Smooth muscle cell (in vitro differentiated cells): Measurements from ENCODE around the gene ENG. TPM values are rescaled to one million over a fixed set of nuclear protein-coding genes. Genes with fewer than 3 reads are reported as not detected.

Experiments
- DNase-seq: peaks from one replicate; lab custom pipeline; 2025; ENCODE audit not compliant: unreplicated experiment; lab: John Stamatoyannopoulos, UW
- H2AFZ ChIP-seq: fragments of 200-600 bp; sonication (generic); 2 replicates; pipeline ENCODE4 v1.6.0; 2016; ENCODE audit warnings: antibody characterized with exemption, low read depth, mild to moderate bottlenecking
- H3F3A ChIP-seq: fragments of 200-600 bp; sonication (generic); 2 replicates; pipeline ENCODE4 v1.6.0; 2017; ENCODE audit warnings: antibody characterized with exemption, low read depth
- H3K27ac ChIP-seq: fragments of 200-600 bp; sonication (generic); 2 replicates; pipeline ENCODE4 v1.5.1; 2016; ENCODE audit warnings: low read depth, mild to moderate bottlenecking
- H3K27me3 ChIP-seq: fragments of 200-600 bp; sonication (generic); 2 replicates; pipeline ENCODE4 v1.6.1; 2016; ENCODE audit warnings: low read depth, mild to moderate bottlenecking
- H3K36me3 ChIP-seq: fragments of 200-600 bp; sonication (generic); 2 replicates; pipeline ENCODE4 v1.5.1; 2016; ENCODE audit warnings: low read depth
- H3K4me1 ChIP-seq: fragments of 200-600 bp; sonication (generic); 2 replicates; pipeline ENCODE4 v1.5.1; 2016; ENCODE audit warnings: low read depth
- H3K4me2 ChIP-seq: fragments of 200-600 bp; sonication (generic); 2 replicates; pipeline ENCODE4 v1.6.0; 2016; ENCODE audit warnings: mild to moderate bottlenecking
- H3K4me3 ChIP-seq: fragments of 200-600 bp; sonication (generic); 2 replicates; pipeline ENCODE4 v1.5.1; 2016; ENCODE audit warnings: mild to moderate bottlenecking
- H3K79me2 ChIP-seq: fragments of 200-600 bp; sonication (generic); 2 replicates; pipeline ENCODE4 v1.6.0; 2016; ENCODE audit warnings: low read depth, mild to moderate bottlenecking
- H3K9ac ChIP-seq: fragments of 200-600 bp; sonication (generic); 2 replicates; pipeline ENCODE4 v1.6.0; 2016; ENCODE audit warnings: low read depth
- H3K9me3 ChIP-seq: fragments of 200-600 bp; sonication (generic); replicated peaks from 2 replicates; pipeline ENCODE4 v1.5.1; 2016; ENCODE audit warnings: low read depth
- H4K20me1 ChIP-seq: fragments of 200-600 bp; sonication (generic); 2 replicates; pipeline ENCODE4 v1.6.0; 2016; ENCODE audit warnings: low read depth
- CTCF ChIP-seq: fragments of 200-600 bp; sonication (generic); IDR thresholded peaks from 2 replicates; pipeline ENCODE4 v1.5.1; 2017; ENCODE audit warnings: borderline replicate concordance, mild to moderate bottlenecking, antibody characterized with exemption; ENCODE audit not compliant: insufficient read depth, poor library complexity, severe bottlenecking
- WGBS: methylation state at CpG from one replicate; pipeline ENCODE4 v1.1.7; 2016; ENCODE audit warnings: low lambda C conversion rate; 5-methylcytosine and 5-hydroxymethylcytosine counted together
- polyA plus RNA-seq: library from polyadenylated mRNA; unstranded; fragments of >200 nt; fragmentation: Nextera tagmentation; extraction: Ambion mirVana; gene quantifications from 2 replicates; pipeline ENCODE4 v1.2.1, GENCODE V29; 2016
- total RNA-seq: library from RNA; depleted of rRNA; stranded (reverse); fragments of >200 nt; gene quantifications from 2 replicates; pipeline ENCODE4 v1.2.3, GENCODE V29; 2014

The ENG gene
- total and polyA plus RNA-seq, 2 experiments from 2014 or later = 12.6 to 54.1 TPM

- no peak overlapping the region for H3K27ac ChIP-seq
- no peak overlapping the region for H3K9ac ChIP-seq
- no peak overlapping the region for H2AFZ ChIP-seq
- no peak for TF ChIP-seq CTCF
- WGBS = 28% methylated on average over 45 of the region's 57 CpGs
- no peaks in the 10 kb centered on the region for H3K4me1 ChIP-seq
- no peaks in the 10 kb centered on the region for H3K36me3 ChIP-seq
- no peaks in the 10 kb centered on the region for H3K9me3 ChIP-seq
- H3K4me3 ChIP-seq = no peak overlapping the region
- H4K20me1 ChIP-seq = no peaks in the 10 kb centered on the region
- H3K4me2 ChIP-seq = peak overlapping the region; percentile 79
- H3K79me2 ChIP-seq = peaks cover 5% of the 10 kb centered on the region
- H3F3A ChIP-seq = no peaks in the 10 kb centered on the region
- no peaks in the 10 kb centered on the region for H3K27me3 ChIP-seq
- DNase-seq = no peak
Observed at GRCh38 chr9:127809540-127810377, 44.7 kb downstream of the ENG start.

DNA sequence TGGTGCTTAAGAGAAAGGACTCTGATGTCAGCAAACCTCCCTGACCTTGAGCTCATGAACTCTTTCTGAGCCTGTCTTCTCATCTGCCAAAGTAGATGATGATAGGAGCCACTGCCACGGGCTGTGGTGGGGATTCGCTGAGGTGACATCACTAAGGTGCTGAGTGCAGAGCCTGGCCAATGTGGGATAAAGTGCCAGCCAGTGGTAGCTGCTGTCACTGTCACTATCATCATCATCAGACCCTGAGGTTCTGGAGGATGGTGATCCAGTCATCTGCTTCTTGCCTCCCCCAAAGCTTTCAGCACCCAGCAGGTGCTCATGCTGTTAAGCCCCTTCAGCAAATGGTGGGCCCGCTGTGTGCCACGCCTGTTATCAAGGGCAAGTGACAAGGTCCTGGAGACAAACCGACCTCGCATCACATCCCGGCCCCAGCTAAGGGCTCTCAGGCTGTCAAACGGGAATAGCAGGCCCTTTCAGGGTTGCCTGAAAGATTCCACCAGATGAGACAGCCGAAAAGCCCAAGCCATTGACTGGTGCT, 45.4 kb downstream of the ENG start:
- no peaks in the 10 kb centered on the region for H4K20me1 ChIP-seq
- peak overlapping the region; percentile 79 for H3K4me2 ChIP-seq
- H3K36me3 ChIP-seq = no peaks in the 10 kb centered on the region
- H3K9ac ChIP-seq = no peak overlapping the region
- WGBS = 73% methylated on average over 9 of the region's 9 CpGs
- no peak for TF ChIP-seq CTCF
- no peak overlapping the region for H3K4me3 ChIP-seq
- peaks cover under 1% of the 10 kb centered on the region for H3K4me1 ChIP-seq
- no peak for DNase-seq
- H3K79me2 ChIP-seq = peaks cover 11% of the 10 kb centered on the region
- H3K27ac ChIP-seq = no peak overlapping the region
- H3K9me3 ChIP-seq = no peaks in the 10 kb centered on the region
- no peaks in the 10 kb centered on the region for H3K27me3 ChIP-seq
- H2AFZ ChIP-seq = no peak overlapping the region
- H3F3A ChIP-seq = no peaks in the 10 kb centered on the region

DNA sequence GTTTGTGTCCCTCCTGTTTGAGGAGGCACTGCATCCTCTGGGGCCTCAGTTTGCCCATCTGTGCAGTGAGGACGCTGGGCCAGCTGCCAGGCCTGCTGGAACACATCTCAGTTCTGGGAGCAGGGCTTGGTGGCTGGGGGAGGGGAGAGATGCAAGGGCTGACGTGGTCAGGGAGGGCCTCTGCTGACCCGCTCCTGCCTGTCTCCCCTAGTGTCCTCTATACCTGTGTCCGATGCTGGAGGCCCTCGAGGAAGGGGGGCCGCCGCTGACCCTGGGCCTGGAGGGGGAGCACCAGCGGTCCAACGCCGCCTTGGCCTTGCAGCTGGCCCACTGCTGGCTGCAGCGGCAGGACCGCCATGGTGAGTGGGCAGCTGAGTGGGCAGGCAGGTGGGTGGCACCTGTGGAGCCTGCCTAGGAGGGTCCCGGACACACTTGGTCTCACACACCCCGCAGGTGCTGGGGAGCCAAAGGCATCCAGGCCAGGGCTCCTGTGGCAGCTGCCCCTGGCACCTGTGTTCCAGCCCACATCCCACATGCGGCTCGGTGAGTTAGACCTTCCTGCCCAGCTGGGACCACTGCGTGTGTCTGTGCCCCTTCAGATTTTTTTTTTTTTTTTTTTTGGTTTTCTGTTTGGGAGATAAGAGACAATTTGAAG, 46.0 kb downstream of the ENG start:
- no peak for DNase-seq
- no peaks in the 10 kb centered on the region for H3F3A ChIP-seq
- no peak for TF ChIP-seq CTCF
- peaks cover 5% of the 10 kb centered on the region for H3K4me1 ChIP-seq
- no peaks in the 10 kb centered on the region for H3K27me3 ChIP-seq
- H3K9me3 ChIP-seq = no peaks in the 10 kb centered on the region
- no peak overlapping the region for H3K9ac ChIP-seq
- no peaks in the 10 kb centered on the region for H3K36me3 ChIP-seq
- no peak overlapping the region for H3K4me2 ChIP-seq
- H3K4me3 ChIP-seq = no peak overlapping the region
- 98% methylated on average over 17 of the region's 17 CpGs for WGBS
- no peak overlapping the region for H2AFZ ChIP-seq
- no peak overlapping the region for H3K27ac ChIP-seq
- H3K79me2 ChIP-seq = peaks cover 17% of the 10 kb centered on the region
- no peaks in the 10 kb centered on the region for H4K20me1 ChIP-seq
